Measurements from ENCODE around the gene TMEM14A. TPM values are rescaled to one million over a fixed set of nuclear protein-coding genes. Genes with fewer than 3 reads are reported as not detected.
"Not testable (repeated sequence)": the region's sequence is repeated elsewhere in the genome, so short reads cannot be mapped to it uniquely, and the experiment has no call there.

Gene TMEM14A
- total RNA-seq, 1 donor from 2014 or later, result 12.9 TPM

GRCh38 chr6:52694404-52694803, 23.5 kb downstream of the TMEM14A start:
- no peak for DNase-seq (ENCODE audit: low read depth)

- DNase-seq (ENCODE audit: low read depth), result no peak
Observed at GRCh38 chr6:52696418-52696817, 25.5 kb downstream of the TMEM14A start.

GRCh38 chr6:52697903-52698302, 27.0 kb downstream of the TMEM14A start:
- peak; percentile 9 for DNase-seq (ENCODE audit: low read depth)

- DNase-seq (ENCODE audit: low read depth), result no peak
Observed at GRCh38 chr6:52704060-52704459, 33.1 kb downstream of the TMEM14A start.

- DNase-seq (ENCODE audit: low read depth), result not testable (repeated sequence)
Observed at GRCh38 chr6:52704781-52705502, 34.0 kb downstream of the TMEM14A start.

GRCh38 chr6:52706001-52706400, 35.1 kb downstream of the TMEM14A start:
- DNase-seq (ENCODE audit: low read depth), result no peak

- no peak for DNase-seq (ENCODE audit: low read depth)
Observed at GRCh38 chr6:52707963-52708680, 37.2 kb downstream of the TMEM14A start.

- no peak for DNase-seq (ENCODE audit: low read depth)
Observed at GRCh38 chr6:52712136-52712535, 41.2 kb downstream of the TMEM14A start.

GRCh38 chr6:52714761-52715160, 43.8 kb downstream of the TMEM14A start:
- not testable (repeated sequence) for DNase-seq (ENCODE audit: low read depth)

- DNase-seq (ENCODE audit: low read depth), result no peak
Observed at GRCh38 chr6:52718550-52718949, 47.6 kb downstream of the TMEM14A start.

- no peak for DNase-seq (ENCODE audit: low read depth)
Observed at GRCh38 chr6:52720321-52720720, 49.4 kb downstream of the TMEM14A start.

- peak; percentile 29 for DNase-seq (ENCODE audit: low read depth)
Observed at GRCh38 chr6:52724042-52724405, 53.1 kb downstream of the TMEM14A start.

GRCh38 chr6:52724406-52725121, 53.7 kb downstream of the TMEM14A start:
- DNase-seq (ENCODE audit: low read depth), result peak; percentile 51

GRCh38 chr6:52725143-52725534, 54.2 kb downstream of the TMEM14A start:
- no peak for DNase-seq (ENCODE audit: low read depth)

GRCh38 chr6:52725535-52726192, 54.8 kb downstream of the TMEM14A start:
- DNase-seq (ENCODE audit: low read depth), result no peak

GRCh38 chr6:52726193-52726542, 55.3 kb downstream of the TMEM14A start:
- no peak for DNase-seq (ENCODE audit: low read depth)

- no peak for DNase-seq (ENCODE audit: low read depth)
Observed at GRCh38 chr6:52726741-52727535, 56.0 kb downstream of the TMEM14A start.

- no peak for DNase-seq (ENCODE audit: low read depth)
Observed at GRCh38 chr6:52727908-52728307, 57.0 kb downstream of the TMEM14A start.

- DNase-seq (ENCODE audit: low read depth), result peak; percentile 11
Observed at GRCh38 chr6:52728394-52728793, 57.5 kb downstream of the TMEM14A start.

- DNase-seq (ENCODE audit: low read depth), result no peak
Observed at GRCh38 chr6:52729576-52729975, 58.7 kb downstream of the TMEM14A start.

GRCh38 chr6:52731719-52732118, 60.8 kb downstream of the TMEM14A start:
- DNase-seq (ENCODE audit: low read depth), result no peak
